Body of pancreas (tissue), 4 donors: ENCODE results near the gene DUS4L. TPM values are rescaled to one million over a fixed set of nuclear protein-coding genes. Genes with fewer than 3 reads are reported as not detected.

Experiments used
- ATAC-seq: fragments of 150-250 bp; one replicate; pipeline ENCODE4 v1.9.1; 2016
- DNase-seq, 4 donors: peaks; one replicate each; pipeline ENCODE4 v3.0.0-alpha.2; 2019
- H3K27ac ChIP-seq, 4 donors: fragments of 200-600 bp; sonication (generic); 1 replicate in 3 of 4; 2 replicates in 1 of 4; pipeline versions ENCODE4 v1.5.1 to v1.6.1; 2016 to 2019; ENCODE audit warnings: mild to moderate bottlenecking in 1 of 4, mixed read lengths in 1 of 4, moderate library complexity in 1 of 4
- H3K27me3 ChIP-seq, 2 donors: fragments of 200-600 bp; sonication (generic); one replicate each; pipeline ENCODE4 v1.6.0; 2016; ENCODE audit warnings: mild to moderate bottlenecking in 1 of 2
- H3K36me3 ChIP-seq, 2 donors: fragments of 200-600 bp; sonication (generic); replicated peaks in 1 of 2; 2 replicates each; pipeline ENCODE4 v1.5.1; 2016; ENCODE audit warnings: low read depth in 2 of 2; ENCODE audit not compliant: insufficient read depth in 1 of 2
- H3K4me1 ChIP-seq: fragments of 200-600 bp; sonication (generic); one replicate; pipeline ENCODE4 v1.6.0; 2016
- H3K4me3 ChIP-seq, 2 donors: fragments of 200-600 bp; sonication (generic); 1 replicate in 1 of 2; 2 replicates in 1 of 2; pipeline ENCODE4 v1.5.1; 2016 to 2019
- H3K9me3 ChIP-seq, 3 donors: fragments of 200-600 bp; sonication (generic); 1 replicate in 2 of 3; 2 replicates in 1 of 3; pipeline ENCODE4 v1.5.1; 2016
- POLR2A ChIP-seq, 3 donors: fragments of 450-650 bp; IDR thresholded peaks; one replicate each; pipeline ENCODE4 v1.6.1; 2016; ENCODE audit warnings: antibody characterized with exemption in 3 of 3, mild to moderate bottlenecking in 2 of 3
- WGBS, 2 donors: methylation state at CpG; one replicate each; pipeline ENCODE4 v1.1.5; 2017; 5-methylcytosine and 5-hydroxymethylcytosine counted together
- intact Hi-C: fragments of 100-400 bp; cut with DNase I; formaldehyde crosslinking; loops from one replicate; pipeline ENCODE4 v1.15.1; 2023
- total RNA-seq, 2 donors: library from RNA; depleted of rRNA; stranded (reverse); fragments of >200 nt; gene quantifications; one replicate each; pipeline ENCODE4 v1.1.0, GENCODE V29; 2016
- TF ChIP-seq, protein P1 (sequence below), 7 experiments: fragments of 450-650 bp in 4 of 7; fragments of 200-600 bp in 3 of 7; sonication (generic) in 3 of 7; IDR thresholded peaks; one replicate each; pipeline ENCODE4 v1.5.1; 2016 to 2019; ENCODE audit warnings: antibody characterized with exemption in 7 of 7

Gene DUS4L
- total RNA-seq, 2 donors from 2014 or later, result 6.9 to 7.5 TPM

DNA sequence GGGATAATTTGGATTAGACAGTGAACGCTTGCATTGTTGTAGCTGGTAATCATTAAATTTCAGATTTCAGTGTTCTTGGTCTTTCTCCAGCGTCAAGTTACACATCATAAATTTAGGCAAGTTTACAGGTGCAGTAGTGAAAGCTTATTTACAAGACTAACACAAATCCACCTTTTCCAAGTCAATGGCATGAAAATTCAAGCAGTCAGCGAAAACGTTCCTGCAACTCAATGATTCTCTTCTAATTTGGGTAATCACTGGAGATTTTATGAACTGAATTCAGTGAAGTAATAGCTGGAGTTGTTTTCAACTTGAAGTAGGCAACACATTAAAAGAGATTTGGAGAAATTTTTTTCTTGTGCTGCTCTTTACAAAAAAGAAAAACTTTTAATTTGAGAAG is 34.2 kb downstream of the DUS4L start:
- Histone ChIP-seq H3K27me3 (no peaks in the 10 kb centered on the region), H3K4me1 (peaks cover 6% of the 10 kb centered on the region), H3K4me3 (no peak overlapping the region), H3K9me3 (no peaks in the 10 kb centered on the region), H3K27ac (no peak overlapping the region), H3K36me3 (peaks cover 0 to 2% of the 10 kb centered on the region in 2 donors)
- DNase-seq, result no peak
- 71 to 78% methylated on average over 4 of the region's 4 CpGs for WGBS, 2 donors
- ATAC-seq, result no peak
- no peak for TF ChIP-seq POLR2A (IDR thresholded peaks at IDR 0.05)
- TF ChIP-seq, protein P1, sequence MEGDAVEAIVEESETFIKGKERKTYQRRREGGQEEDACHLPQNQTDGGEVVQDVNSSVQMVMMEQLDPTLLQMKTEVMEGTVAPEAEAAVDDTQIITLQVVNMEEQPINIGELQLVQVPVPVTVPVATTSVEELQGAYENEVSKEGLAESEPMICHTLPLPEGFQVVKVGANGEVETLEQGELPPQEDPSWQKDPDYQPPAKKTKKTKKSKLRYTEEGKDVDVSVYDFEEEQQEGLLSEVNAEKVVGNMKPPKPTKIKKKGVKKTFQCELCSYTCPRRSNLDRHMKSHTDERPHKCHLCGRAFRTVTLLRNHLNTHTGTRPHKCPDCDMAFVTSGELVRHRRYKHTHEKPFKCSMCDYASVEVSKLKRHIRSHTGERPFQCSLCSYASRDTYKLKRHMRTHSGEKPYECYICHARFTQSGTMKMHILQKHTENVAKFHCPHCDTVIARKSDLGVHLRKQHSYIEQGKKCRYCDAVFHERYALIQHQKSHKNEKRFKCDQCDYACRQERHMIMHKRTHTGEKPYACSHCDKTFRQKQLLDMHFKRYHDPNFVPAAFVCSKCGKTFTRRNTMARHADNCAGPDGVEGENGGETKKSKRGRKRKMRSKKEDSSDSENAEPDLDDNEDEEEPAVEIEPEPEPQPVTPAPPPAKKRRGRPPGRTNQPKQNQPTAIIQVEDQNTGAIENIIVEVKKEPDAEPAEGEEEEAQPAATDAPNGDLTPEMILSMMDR (IDR thresholded peaks at IDR 0.05), result no peak
- intact Hi-C loops, result no loop called here

DNA sequence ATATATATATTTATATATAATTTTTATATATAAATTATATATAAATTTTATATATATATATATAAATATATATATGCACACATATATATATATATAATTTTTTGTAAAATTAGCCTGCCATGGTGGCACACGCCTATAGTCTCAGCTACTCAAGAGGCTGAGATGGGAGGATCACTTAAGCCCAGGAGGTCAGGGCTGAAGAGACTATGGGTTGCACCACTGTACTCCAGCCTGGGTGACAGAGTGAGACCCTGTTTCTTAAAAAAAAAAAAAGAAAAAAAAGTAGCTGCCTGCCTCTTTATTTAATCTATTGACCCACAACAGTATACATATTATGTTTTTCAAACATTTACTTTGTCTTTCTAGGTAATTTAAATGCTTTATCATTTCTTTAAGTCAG is 35.5 kb downstream of the DUS4L start:
- Histone ChIP-seq H3K4me3 (no peak overlapping the region), H3K27ac (no peak overlapping the region), H3K27me3 (no peaks in the 10 kb centered on the region), H3K36me3 (no peaks in the 10 kb centered on the region), H3K9me3 (no peaks in the 10 kb centered on the region), H3K4me1 (peaks cover 6% of the 10 kb centered on the region)
- no peak for TF ChIP-seq POLR2A (IDR thresholded peaks at IDR 0.05)
- TF ChIP-seq, protein P1 (IDR thresholded peaks at IDR 0.05), result no peak
- DNase-seq (no peak), ATAC-seq (no peak)
- intact Hi-C loops, result no loop called here
- 100% methylated on average over 1 of the region's 1 CpG for WGBS, 2 donors

DNA sequence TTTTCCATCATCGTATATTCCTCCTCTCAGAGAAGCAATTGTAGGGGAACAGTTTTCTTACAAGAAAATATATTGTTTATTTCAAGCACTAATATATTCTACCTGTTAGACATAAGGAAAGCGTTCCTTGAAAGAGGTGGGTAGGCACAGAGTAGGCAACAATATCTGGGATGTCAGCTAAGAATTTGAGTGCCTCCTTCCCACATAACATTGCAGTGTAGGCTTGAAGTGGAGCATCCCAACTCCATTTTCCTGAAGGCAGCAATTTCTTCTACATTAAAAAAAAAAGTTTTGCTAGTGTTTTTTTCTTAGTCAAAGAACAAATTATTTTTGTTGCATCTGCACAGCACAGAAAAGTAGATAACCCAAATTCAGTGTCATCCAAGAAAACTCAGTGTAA is 37.0 kb downstream of the DUS4L start:
- DNase-seq (no peak), ATAC-seq (no peak)
- H3K27me3 ChIP-seq, result no peaks in the 10 kb centered on the region
- H3K4me3 ChIP-seq, result no peak overlapping the region
- WGBS, 2 donors, result 77 to 78% methylated on average over 2 of the region's 2 CpGs
- H3K9me3 ChIP-seq, result no peaks in the 10 kb centered on the region
- TF ChIP-seq, protein P1 (IDR thresholded peaks at IDR 0.05), result no peak
- TF ChIP-seq POLR2A (IDR thresholded peaks at IDR 0.05), result no peak
- no peaks in the 10 kb centered on the region for H3K36me3 ChIP-seq
- H3K4me1 ChIP-seq, result peaks cover 6% of the 10 kb centered on the region
- intact Hi-C loops, result no loop called here
- no peak overlapping the region for H3K27ac ChIP-seq

DNA sequence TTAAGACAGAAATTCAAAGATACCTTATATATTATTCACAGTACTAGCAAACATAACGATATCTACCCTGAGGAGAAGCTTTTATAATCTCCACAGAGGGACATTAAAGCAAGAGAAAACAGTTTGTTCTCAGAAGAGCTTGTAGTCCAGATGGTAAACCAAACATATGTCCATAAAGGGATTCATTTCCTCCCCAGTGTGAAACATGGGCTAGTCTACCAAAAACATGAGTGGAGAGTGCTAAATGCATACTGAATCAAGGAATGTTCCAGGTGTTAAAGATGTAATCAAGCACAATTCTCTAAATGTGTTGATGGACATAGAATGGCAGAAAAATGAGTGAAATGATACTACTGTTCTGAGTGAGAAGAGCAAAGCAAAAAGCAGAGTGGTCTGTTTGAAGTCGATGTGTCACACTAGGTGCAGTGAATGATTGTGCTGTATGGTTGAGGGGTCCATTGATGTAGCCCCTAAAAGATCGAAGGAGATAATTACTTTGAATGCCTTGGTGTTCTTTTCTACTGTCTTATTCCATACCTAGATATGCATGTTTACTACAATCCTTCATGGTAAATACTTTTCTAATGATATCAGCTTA is 41.5 kb downstream of the DUS4L start:
- TF ChIP-seq, protein P1 (IDR thresholded peaks at IDR 0.05), result no peak
- no peak for TF ChIP-seq POLR2A (IDR thresholded peaks at IDR 0.05)
- no peak for DNase-seq
- H3K27ac ChIP-seq, result no peak overlapping the region
- no peak for ATAC-seq
- peaks cover 6% of the 10 kb centered on the region for H3K4me1 ChIP-seq
- no peaks in the 10 kb centered on the region for H3K9me3 ChIP-seq
- no peaks in the 10 kb centered on the region for H3K36me3 ChIP-seq
- intact Hi-C loops, result no loop called here
- 94 to 100% methylated on average over 3 of the region's 3 CpGs for WGBS, 2 donors
- no peak overlapping the region for H3K4me3 ChIP-seq
- H3K27me3 ChIP-seq, result no peaks in the 10 kb centered on the region

DNA sequence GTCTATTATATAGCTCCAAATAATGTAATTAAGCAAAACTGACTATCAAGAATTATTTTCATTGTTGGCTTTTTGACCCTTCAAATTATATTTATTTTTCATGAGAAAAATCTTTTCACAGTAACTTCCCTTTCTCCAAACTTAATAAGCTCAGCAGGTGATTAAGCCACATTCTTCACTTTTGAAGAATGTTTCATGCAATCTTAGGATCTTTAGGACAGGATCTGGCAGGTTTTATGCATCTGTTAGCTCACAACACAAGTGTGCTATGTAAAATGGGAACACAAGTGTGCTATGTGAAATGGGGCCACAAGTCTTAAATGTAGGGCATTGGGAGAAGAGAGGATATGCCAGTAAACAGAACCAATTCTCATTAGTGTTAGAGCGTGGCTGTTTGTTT is 42.5 kb downstream of the DUS4L start:
- DNase-seq (no peak), ATAC-seq (no peak)
- Histone ChIP-seq H3K4me3 (no peak overlapping the region), H3K36me3 (no peaks in the 10 kb centered on the region), H3K27ac (no peak overlapping the region), H3K4me1 (peaks cover 6% of the 10 kb centered on the region), H3K9me3 (no peaks in the 10 kb centered on the region), H3K27me3 (no peaks in the 10 kb centered on the region)
- WGBS, 2 donors, result 87 to 98% methylated on average over 1 of the region's 1 CpG
- intact Hi-C loops, result no loop called here
- TF ChIP-seq, protein P1 (IDR thresholded peaks at IDR 0.05), result no peak
- TF ChIP-seq POLR2A (IDR thresholded peaks at IDR 0.05), result no peak
